ENCODE data around the gene FRAS1.
A peak's percentile ranks its signal among the peaks of the same experiment; 100 is the strongest.
"Not testable (repeated sequence)": the region's sequence is repeated elsewhere in the genome, so short reads cannot be mapped to it uniquely, and the experiment has no call there.

Gene FRAS1

GRCh38 chr4:78296261-78296660 lies 239.1 kb downstream of the FRAS1 start:
- DNase-seq, result no peak

- peak; percentile 20 for DNase-seq
Observed at GRCh38 chr4:78297116-78297800, 240.1 kb downstream of the FRAS1 start.

- no peak for DNase-seq
Observed at GRCh38 chr4:78298618-78299017, 241.5 kb downstream of the FRAS1 start.

DNA sequence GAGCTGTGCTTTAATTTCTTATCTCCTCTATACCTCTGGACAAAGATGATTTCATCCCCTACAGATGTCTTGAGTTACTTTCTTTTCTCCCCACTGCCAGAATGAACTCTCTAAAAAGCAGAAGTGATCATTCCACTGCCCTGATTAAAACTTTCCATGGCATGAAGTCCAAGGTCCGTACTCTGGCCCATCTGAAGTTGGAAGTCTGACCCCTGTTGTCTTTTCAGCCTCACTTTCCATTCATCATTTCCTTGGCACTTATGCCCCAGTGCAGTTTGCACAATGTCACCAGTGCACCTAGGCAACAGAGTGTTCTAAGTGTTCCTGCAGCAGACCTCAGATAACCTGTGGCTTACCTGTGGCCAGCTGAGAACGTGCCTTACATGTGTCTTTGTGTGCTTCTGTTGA lies 242.4 kb downstream of the FRAS1 start:
- no peak for DNase-seq

- DNase-seq, result not testable (repeated sequence)
Observed at GRCh38 chr4:78307263-78307662, 250.1 kb downstream of the FRAS1 start.

DNA sequence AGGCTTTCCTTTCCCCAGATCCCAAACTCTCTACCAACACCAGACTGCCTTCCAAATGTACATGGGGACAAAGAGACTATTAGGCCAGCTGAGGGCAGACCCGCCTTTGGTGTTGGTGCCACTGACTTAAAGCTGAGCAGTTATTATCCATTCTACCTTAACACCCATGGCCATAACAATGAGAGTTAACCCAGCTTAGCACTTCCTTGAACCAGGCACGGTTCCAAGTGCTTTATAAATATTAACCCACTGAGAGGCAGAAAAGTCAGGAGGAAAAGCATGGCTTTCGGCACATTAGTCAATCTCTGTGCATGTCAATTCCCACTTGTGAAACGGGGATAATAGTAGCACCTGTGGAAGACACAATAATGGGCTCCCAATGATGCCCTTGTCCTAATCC lies 251.4 kb downstream of the FRAS1 start:
- DNase-seq, result no peak

DNA sequence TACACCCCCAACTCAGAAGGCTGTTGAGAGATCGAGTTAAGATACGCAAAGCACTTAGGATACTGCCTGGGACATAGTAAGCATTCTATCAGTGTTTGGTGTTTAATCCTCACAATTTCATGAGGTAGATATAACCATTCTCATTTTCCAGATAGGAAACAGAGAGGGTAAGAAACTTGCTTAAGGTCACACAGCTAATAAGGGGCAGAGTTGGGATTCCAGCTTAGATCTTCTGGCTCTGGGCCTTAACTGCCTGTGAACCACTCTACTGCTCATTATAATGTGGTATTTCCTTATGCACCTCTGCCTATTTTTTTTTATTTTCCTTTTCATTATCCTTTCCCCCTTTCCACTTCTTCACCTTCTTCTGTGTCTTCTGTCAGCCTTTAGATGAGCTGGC lies 252.2 kb downstream of the FRAS1 start:
- DNase-seq, result no peak

GRCh38 chr4:78310007-78310739 lies 253.1 kb downstream of the FRAS1 start:
- no peak for DNase-seq

DNA sequence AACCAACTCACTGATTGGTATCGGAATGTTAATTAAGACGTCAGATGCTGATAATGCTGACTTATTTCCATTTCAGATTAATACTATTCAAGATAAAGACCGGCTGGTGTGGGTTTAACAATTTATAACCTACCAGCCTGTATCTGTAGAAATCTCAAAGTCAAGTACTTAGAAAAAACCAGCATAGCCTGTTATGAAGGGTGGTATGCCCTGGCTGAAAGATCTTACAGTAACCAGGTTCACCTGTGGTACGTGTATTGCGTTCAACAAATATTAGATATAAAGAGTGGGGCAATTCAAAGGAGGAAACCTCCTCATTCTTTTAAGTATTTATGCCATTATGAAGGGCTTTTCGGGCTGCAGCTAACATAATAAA lies 253.6 kb downstream of the FRAS1 start:
- no peak for DNase-seq

- no peak for DNase-seq
Observed at GRCh38 chr4:78311306-78311705, 254.2 kb downstream of the FRAS1 start.

DNA sequence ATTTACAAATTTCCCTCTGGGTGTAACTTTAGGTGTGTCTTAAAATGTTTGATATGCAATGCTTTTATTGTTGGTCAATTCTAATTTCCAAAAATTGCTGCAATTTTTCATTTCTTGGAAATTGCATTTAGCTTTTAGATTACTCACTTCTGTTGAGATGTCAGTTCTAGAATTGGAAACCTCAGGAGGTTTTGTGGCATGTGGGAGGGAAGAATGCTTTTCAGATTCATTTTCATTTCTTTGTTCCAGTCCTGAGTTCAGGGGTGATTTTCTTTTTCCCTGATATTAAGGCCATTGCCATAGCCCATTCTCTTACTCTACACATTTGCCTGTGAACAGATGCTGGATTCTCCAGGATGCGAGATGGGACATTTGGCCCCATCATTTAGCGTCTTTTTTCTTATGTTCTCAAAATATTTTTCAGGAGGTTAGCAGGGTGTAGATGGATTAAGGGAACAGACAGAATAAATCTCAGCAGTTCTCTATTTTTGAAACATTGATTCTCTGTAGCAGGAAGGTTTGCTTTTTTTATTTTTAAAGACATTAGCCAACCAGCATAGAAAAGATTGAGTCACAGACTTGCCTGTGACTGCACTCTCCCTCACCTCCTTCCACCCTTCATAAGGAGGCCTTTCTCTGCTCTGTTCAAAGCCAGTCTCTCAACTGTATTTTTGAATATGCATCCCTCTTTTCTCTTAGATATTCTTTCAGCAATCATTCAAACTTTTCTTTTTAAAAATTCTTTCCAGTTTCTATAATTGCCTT lies 256.0 kb downstream of the FRAS1 start:
- DNase-seq, result no peak

DNA sequence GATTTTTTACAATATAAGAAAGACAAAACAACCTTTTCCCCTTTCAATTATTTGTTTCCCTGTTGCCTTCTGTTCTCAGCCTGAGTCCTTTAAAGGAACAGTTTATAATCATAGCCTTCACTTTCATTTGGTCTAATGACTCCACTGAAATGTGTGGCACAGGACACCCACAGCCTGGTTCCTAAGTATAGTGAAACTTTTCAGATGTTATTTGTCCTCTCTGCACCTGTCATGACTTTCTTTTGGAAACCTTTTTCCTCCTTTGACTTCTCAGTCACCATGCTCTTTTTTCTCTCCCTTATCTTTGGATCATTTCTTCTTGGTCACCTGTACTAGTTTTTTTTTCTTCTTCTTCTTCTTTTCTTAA lies 256.6 kb downstream of the FRAS1 start:
- DNase-seq, result no peak

DNA sequence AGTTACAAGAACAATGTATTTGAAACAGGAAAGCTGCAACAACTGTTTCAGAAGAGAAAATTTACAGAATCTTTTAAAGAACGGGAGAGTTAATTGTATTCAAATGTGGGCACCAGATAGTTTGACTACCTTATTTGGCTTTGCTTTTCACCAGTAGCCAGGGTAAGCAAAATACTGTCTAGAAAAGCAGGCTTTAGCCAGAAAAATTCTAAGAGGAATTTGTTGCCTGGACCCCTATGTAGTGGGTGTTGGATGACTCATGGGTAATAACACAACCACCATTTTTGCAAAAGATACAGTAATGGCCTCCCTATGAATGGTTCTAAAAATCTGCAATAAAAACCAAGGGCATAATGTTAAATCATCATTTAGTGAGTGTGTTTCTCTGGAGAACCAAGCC lies 261.0 kb downstream of the FRAS1 start:
- DNase-seq, result no peak

DNA sequence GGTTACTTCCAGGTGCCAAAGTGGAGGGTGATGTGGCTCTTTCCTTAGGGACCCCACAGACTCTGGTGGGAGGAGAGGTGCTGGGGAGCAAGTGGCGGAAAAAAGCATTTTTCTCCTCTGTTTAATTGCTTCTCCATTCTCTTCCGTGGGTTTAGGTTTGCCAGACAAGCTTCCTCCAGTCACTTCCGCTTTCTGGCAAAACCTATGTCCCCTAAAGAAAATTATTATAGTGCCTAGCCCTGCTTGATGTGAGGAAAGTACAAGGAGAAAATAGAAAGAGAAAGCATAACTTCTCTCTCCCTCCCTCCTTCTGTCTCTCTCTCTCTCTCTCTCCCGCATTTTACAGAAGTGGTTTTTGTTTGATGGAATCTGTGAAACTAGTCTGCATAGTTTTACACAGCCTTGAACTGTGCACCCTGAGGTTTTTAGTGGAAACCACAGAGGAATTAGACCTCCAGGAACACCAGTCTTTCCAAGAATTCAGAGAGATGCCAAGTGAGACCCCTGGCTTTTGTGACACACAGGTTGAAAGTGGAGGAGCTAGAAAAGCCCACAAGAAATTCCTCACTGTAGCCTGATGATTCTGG lies 263.3 kb downstream of the FRAS1 start:
- no peak for DNase-seq

DNA sequence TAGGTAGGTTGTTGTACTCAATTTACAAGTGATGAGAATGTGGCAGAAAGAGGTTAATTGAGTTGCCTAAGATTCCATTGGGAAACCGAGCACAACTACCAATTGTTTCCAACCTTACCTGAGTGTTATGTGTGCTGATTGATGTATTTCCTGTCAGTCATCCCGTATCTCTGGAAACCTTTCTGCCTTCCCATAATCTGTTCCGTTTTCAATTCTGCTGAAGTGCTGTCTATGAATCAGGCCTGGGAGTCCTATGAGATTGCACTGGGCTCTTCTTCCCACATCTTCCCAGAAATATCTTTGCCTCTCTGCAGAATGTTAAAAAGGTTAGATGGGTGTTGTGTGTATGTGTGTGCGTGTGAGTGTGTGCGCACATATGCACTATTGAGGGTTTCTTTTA lies 264.9 kb downstream of the FRAS1 start:
- DNase-seq, result no peak

DNA sequence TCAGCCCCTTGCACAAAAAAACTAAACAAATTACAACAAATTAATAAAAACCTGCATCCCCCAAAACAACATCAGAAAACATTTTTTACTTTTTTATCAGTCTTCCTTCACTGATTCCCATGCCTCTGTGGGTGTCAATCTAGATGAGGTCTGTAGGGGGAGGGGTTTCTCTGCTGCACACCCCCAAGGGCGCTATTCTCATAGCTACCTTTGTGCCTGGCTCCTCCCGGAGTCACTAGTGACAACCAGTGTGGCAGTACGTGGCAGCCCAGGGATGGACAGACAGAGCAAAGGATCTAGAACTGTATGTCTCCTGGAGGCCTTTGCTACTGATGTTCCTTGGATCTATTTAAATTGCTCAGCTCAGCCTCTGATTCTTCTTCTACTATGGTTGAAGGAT lies 266.3 kb downstream of the FRAS1 start:
- no peak for DNase-seq

DNA sequence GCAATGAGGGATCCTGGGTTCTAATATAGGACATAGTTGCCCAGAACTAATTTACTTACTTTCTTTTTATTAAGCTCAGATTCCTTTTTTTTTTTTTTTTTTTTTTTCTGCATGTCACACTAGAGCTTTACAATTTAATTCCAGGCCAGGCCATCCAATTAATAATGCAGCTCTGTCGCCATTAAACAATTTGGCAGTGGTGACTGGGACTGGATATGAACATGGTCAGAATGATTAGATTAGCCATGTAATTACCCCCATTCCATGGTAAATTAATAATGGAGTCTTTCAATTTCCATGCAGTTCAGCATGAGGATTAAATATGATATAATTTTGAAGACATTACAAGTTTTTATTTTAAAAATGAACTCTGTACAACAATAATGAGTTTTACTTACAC lies 267.5 kb downstream of the FRAS1 start:
- no peak for DNase-seq

DNA sequence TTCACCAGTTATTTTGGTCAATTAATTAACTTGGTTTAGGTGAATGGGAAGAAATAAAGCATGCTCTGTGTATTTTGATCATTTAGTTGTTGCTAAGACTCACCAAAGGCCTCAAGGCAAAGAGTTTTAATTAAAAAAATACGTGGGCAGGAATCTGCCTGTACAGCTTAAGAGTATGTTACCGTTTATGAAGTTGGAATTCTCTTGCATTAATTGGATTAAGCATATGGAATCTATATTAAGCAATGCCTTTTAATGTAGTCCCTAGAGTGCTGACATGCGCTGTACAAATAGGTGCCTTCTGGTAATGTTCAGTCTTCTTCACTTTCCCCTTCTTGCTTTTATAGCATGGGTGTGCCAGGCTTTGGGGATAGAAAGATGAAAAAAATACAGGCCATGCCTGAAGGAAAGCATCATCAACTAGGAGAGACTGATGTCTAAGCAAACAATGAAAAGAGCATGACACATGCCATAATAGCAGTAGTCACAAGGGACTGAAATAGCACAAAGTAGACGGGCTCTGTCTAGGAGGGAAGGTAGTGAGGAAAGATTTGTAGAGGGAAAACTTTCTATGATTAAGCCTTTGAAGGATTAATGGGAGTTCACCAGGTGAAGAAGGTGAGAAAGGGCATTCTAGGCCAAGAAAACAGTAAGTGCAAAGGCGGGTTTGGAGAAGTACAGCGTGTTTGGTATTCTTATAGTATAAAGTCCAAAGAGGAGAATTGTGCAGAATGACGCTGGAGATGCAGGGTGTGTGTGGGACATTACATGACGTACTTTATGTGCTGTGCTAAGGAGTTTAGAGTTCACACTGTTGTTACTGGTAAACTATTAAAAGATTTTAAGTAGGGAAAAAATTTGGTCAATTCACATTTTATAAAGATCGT lies 268.4 kb downstream of the FRAS1 start:
- DNase-seq, result no peak

DNA sequence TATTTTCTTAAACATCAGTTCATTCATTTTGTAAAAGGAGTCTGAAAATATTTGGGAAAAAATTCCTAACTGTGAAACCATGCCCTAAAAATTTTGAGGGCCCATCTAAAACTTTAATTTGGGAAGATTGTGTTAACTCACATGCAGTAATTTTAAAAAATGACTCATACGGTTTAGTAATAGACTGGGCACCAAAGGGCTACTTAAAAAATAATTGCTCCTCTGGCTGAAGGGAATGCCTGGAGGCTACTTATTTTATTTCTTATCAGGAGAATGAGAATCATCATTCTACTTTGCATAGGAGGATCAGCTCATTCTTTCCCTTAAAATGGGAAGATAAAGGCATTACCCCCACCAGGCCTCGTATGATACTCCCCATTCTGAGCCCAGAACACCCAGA lies 271.5 kb downstream of the FRAS1 start:
- not testable (repeated sequence) for DNase-seq

GRCh38 chr4:78331186-78331585 lies 274.1 kb downstream of the FRAS1 start:
- DNase-seq, result no peak

DNA sequence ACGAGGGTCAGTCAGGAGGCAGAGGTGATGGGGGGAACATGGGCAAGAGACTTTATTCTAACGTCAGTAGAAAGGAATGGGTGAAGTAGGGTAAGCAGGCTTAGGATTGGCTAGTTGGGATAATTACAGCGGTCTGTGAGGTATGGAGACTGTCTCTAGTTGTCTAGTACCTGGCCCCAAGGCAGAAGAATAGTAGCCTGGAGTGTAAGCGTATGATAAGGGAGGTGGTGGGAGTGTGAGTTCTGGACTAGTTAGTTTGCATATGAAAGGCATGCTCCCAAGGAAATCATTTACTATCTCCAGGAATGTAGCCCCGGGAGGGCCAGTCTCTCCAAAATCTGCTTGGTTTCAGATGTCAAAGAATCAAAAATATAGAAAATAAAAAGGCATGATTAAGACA lies 274.8 kb downstream of the FRAS1 start:
- no peak for DNase-seq

DNA sequence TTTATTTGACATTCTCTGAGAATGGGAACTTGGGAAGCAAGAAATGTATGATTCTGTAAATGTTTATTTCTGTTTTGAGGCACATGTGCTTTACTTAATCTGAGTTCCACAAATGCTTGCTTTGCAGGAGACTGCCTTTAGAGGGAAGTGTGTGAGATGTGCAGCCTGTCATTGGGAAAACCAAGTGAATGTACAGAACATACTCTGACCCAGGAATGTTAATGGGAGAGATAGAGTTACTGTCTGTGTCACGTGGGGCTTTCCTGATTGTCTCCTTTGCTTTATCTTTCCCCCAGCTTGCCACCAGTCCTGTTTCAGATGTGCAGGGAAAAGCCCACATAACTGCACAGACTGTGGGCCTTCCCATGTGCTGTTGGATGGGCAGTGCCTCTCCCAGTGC lies 275.9 kb downstream of the FRAS1 start:
- no peak for DNase-seq

Data from right hindlimb (tissue), 1 donor.